HG03066 (cell line): ENCODE results near the gene TTC23.

ENCODE experiments used
- ATAC-seq: cut with Tn5 transposase; IDR thresholded peaks from one replicate; pipeline ENCODE4 v1.9.1; 2021; ENCODE audit warnings: low read depth; ENCODE audit not compliant: unreplicated experiment

Gene TTC23

GRCh38 chr15:99168601-99169580, 80.5 kb downstream of the TTC23 start:
- ATAC-seq, result no peak

GRCh38 chr15:99167640-99168039, 81.7 kb downstream of the TTC23 start:
- no peak for ATAC-seq

- no peak for ATAC-seq
Observed at GRCh38 chr15:99167201-99167600, 82.2 kb downstream of the TTC23 start.

GRCh38 chr15:99165956-99166689, 83.3 kb downstream of the TTC23 start:
- no peak for ATAC-seq

GRCh38 chr15:99165020-99165790, 84.2 kb downstream of the TTC23 start:
- no peak for ATAC-seq

- no peak for ATAC-seq
Observed at GRCh38 chr15:99164119-99164518, 85.3 kb downstream of the TTC23 start.

- no peak for ATAC-seq
Observed at GRCh38 chr15:99163271-99164062, 85.9 kb downstream of the TTC23 start.

GRCh38 chr15:99158626-99159412, 90.6 kb downstream of the TTC23 start:
- no peak for ATAC-seq

GRCh38 chr15:99157456-99157855, 91.9 kb downstream of the TTC23 start:
- ATAC-seq, result no peak

GRCh38 chr15:99155961-99156443, 93.4 kb downstream of the TTC23 start:
- no peak for ATAC-seq

GRCh38 chr15:99154271-99154670, 95.1 kb downstream of the TTC23 start:
- no peak for ATAC-seq

GRCh38 chr15:99153026-99153535, 96.3 kb downstream of the TTC23 start:
- no peak for ATAC-seq

- no peak for ATAC-seq
Observed at GRCh38 chr15:99151156-99151555, 98.2 kb downstream of the TTC23 start.

- ATAC-seq, result no peak
Observed at GRCh38 chr15:99149366-99149765, 100.0 kb downstream of the TTC23 start.

- ATAC-seq, result no peak
Observed at GRCh38 chr15:99148851-99149276, 100.5 kb downstream of the TTC23 start.

GRCh38 chr15:99146661-99147060, 102.7 kb downstream of the TTC23 start:
- ATAC-seq, result no peak

- no peak for ATAC-seq
Observed at GRCh38 chr15:99145778-99146177, 103.6 kb downstream of the TTC23 start.

- ATAC-seq, result no peak
Observed at GRCh38 chr15:99145005-99145404, 104.4 kb downstream of the TTC23 start.
